Skeletal muscle satellite cell (primary cell): ENCODE measurements around the gene DEFB113. TPM values are rescaled to one million over a fixed set of nuclear protein-coding genes. Genes with fewer than 3 reads are reported as not detected.

Experiments
- H3K27me3 ChIP-seq: 2 replicates; pipeline ENCODE4 v1.7.0; 2013; ENCODE audit warnings: low read length; ENCODE audit not compliant: control insufficient read depth, insufficient read depth
- H3K36me3 ChIP-seq: 2 replicates; pipeline ENCODE4 v1.7.0; 2013; ENCODE audit warnings: mild to moderate bottlenecking, control low read depth, low read length; ENCODE audit not compliant: insufficient read depth
- H3K4me1 ChIP-seq: 2 replicates; pipeline ENCODE4 v1.7.0; 2013; ENCODE audit warnings: low read length; ENCODE audit not compliant: control insufficient read depth, insufficient read depth
- H3K4me2 ChIP-seq: 2 replicates; pipeline ENCODE4 v1.7.0; 2013; ENCODE audit warnings: mild to moderate bottlenecking, low read length
- H3K4me3 ChIP-seq: 2 replicates; pipeline ENCODE4 v1.7.0; 2013; ENCODE audit warnings: low read length
- H3K9ac ChIP-seq: 2 replicates; pipeline ENCODE4 v1.7.0; 2013; ENCODE audit warnings: mild to moderate bottlenecking, low read depth, low read length, moderate library complexity
- H3K9me3 ChIP-seq: replicated peaks from 2 replicates; pipeline ENCODE4 v1.7.0; 2013; ENCODE audit warnings: mild to moderate bottlenecking, control low read depth, low read length
- total RNA-seq: library from RNA; depleted of rRNA; stranded (reverse); fragments of >200 nt; gene quantifications from 2 replicates; pipeline ENCODE4 v1.2.3, GENCODE V29; 2012; rRNA removed

DEFB113 gene
- total RNA-seq: not detected in 2 replicates

DNA sequence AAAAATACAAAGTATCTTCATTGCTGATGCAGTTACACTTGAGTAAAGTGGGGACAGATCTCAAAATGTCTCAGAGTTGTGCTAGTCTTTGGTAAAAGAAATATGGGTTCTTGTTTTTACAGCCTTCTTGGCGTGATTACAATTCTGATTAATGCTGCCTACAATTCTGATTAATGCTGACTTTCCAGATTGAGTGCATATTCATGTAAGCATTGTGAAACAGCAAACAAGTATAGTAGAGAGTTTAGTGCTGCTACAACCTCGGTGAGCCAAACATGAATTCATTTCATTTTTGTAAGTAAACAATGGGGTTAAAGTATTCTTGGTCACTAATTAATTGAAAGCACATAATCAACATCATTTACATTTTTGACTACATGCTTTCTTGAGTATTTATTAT, at the start of gene DEFB113:
DEFB113 (minus strand) TSS at position 21 of the 400 bp plus-strand sequence; CDS start at position 21, 0 bp downstream.
- no peaks in the 10 kb centered on the region for H3K27me3 ChIP-seq
- H3K36me3 ChIP-seq: no peaks in the 10 kb centered on the region
- H3K4me1 ChIP-seq: no peaks in the 10 kb centered on the region
- H3K4me3 ChIP-seq: no peak within 1 kb of the TSS
- H3K4me2 ChIP-seq: no peak within 1 kb of the TSS
- H3K9ac ChIP-seq: no peak within 1 kb of the TSS
- H3K9me3 ChIP-seq: no peaks in the 10 kb centered on the region

- H3K4me1 ChIP-seq: peaks cover 9% of the 10 kb centered on the region
- no peaks in the 10 kb centered on the region for H3K9me3 ChIP-seq
- H3K27me3 ChIP-seq: no peaks in the 10 kb centered on the region
- no peak overlapping the region for H3K4me3 ChIP-seq
- no peak overlapping the region for H3K9ac ChIP-seq
- no peak overlapping the region for H3K4me2 ChIP-seq
- no peaks in the 10 kb centered on the region for H3K36me3 ChIP-seq
Measured at GRCh38 chr6:50007819-50008218, 38.4 kb upstream of the DEFB113 start.

DNA sequence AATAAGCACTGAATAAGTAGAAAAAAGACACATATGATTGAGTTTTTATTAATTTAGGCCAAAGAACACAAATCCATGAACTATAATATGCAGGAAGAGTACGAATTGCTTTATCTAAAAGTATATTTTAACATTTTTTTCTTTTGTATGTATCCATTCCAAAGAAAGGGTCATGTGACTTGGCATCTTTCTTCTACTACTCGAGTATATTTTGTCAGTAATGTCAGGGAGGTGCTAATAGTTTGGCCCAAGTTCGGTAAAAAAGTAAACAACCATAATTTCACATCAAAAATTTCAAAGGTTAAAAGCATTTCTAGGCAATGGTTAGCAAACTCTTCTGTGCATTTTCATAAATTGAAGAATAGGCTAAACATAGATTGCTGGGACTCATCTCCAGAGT, 33.7 kb upstream of the DEFB113 start:
- H3K4me1 ChIP-seq: peaks cover 8% of the 10 kb centered on the region
- H3K36me3 ChIP-seq: no peaks in the 10 kb centered on the region
- no peak overlapping the region for H3K9ac ChIP-seq
- no peaks in the 10 kb centered on the region for H3K9me3 ChIP-seq
- H3K27me3 ChIP-seq: no peaks in the 10 kb centered on the region
- no peak overlapping the region for H3K4me2 ChIP-seq
- H3K4me3 ChIP-seq: no peak overlapping the region

DNA sequence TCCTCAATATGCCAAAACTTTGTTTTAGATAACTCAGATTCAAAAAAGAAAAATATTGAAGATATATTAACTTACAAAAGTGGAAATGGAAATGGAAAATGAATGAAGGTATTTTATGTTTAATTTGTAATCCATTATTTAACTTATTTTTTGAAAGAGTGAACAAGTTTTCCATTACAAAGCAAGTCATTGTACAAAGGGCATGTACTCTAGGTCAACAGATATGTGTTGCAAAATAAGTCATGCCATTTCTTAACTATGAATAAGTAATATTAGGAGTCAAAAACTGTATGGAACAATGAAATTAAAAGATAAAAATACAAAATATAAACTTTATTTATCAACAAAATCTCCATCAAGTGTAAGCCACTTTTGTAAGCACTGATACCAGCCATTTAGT, 25.9 kb upstream of the DEFB113 start:
- H3K4me1 ChIP-seq: no peaks in the 10 kb centered on the region
- no peaks in the 10 kb centered on the region for H3K9me3 ChIP-seq
- H3K36me3 ChIP-seq: no peaks in the 10 kb centered on the region
- H3K4me3 ChIP-seq: no peak overlapping the region
- no peaks in the 10 kb centered on the region for H3K27me3 ChIP-seq
- no peak overlapping the region for H3K9ac ChIP-seq
- no peak overlapping the region for H3K4me2 ChIP-seq

DNA sequence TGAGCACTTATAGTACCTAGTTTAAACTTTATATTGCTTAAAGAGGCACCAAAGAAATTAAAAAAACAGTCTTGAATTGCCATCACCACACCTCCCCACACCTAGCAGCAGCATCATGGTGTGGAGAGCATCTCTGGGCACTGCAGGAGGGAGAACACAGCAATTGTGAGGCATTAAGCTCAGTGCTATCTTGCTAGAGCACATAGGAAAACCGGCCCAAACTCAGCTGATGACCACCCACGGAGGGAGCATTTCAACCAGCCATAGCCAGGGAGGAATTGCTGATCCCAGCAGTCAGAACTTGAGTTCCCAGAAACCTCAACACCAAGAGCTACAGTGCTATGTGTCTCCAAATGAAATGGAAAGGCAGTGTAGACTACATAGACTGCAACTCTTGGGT, 19.5 kb upstream of the DEFB113 start:
- H3K36me3 ChIP-seq: no peaks in the 10 kb centered on the region
- H3K9me3 ChIP-seq: no peaks in the 10 kb centered on the region
- H3K27me3 ChIP-seq: no peaks in the 10 kb centered on the region
- H3K9ac ChIP-seq: no peak overlapping the region
- no peaks in the 10 kb centered on the region for H3K4me1 ChIP-seq
- no peak overlapping the region for H3K4me3 ChIP-seq
- no peak overlapping the region for H3K4me2 ChIP-seq

DNA sequence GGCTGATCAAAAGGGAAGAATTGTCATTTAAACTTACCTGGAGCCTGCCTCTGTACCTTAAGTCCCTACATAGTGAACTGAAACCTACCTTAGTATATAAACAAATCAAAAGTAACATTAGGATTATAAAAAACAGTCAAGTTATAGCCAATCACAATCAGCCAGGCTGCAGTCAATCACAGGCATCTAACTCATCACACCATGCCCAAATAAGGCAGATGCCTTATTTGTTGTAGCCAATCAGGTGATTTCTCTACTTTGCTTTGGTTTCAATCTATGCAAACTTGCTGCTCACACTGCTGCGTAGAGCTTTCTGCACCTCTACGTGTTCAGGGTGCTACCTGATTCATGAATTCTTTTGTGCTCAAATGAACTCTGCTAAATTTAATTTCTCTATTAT, 18.3 kb upstream of the DEFB113 start:
- Histone ChIP-seq H3K27me3 (no peaks in the 10 kb centered on the region), H3K4me3 (no peak overlapping the region), H3K4me1 (no peaks in the 10 kb centered on the region), H3K36me3 (no peaks in the 10 kb centered on the region), H3K9ac (no peak overlapping the region), H3K9me3 (no peaks in the 10 kb centered on the region), H3K4me2 (no peak overlapping the region)

GRCh38 chr6:49986551-49986950, 17.1 kb upstream of the DEFB113 start:
- Histone ChIP-seq H3K9me3 (no peaks in the 10 kb centered on the region), H3K27me3 (no peaks in the 10 kb centered on the region), H3K4me3 (no peak overlapping the region), H3K36me3 (no peaks in the 10 kb centered on the region), H3K4me2 (no peak overlapping the region), H3K4me1 (no peaks in the 10 kb centered on the region), H3K9ac (no peak overlapping the region)

- Histone ChIP-seq H3K4me1 (peaks cover 7% of the 10 kb centered on the region), H3K36me3 (no peaks in the 10 kb centered on the region), H3K27me3 (no peaks in the 10 kb centered on the region), H3K9ac (no peak overlapping the region), H3K9me3 (no peaks in the 10 kb centered on the region), H3K4me3 (no peak overlapping the region), H3K4me2 (no peak overlapping the region)
Measured at GRCh38 chr6:49982046-49982445, 12.6 kb upstream of the DEFB113 start.

DNA sequence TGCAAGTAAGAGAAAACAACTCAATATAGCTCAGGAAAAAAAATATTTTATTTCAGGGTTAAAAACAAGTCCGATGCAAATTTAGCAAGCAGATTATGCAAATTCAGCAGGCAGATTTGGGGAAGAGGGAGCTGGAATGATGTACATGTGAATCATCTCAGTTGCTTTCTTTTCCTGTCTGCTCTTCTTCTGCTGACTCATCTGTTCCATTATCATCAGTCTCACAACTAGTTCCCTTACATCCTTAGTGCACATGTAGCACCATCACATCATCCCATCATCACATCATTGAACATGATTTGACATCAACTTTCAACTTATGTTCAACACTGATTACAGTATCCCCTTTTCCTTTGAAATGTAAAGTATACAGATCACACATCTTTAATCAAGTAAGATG, 11.5 kb upstream of the DEFB113 start:
- Histone ChIP-seq H3K9ac (no peak overlapping the region), H3K4me1 (peaks cover 7% of the 10 kb centered on the region), H3K4me3 (no peak overlapping the region), H3K36me3 (no peaks in the 10 kb centered on the region), H3K4me2 (no peak overlapping the region), H3K27me3 (no peaks in the 10 kb centered on the region), H3K9me3 (no peaks in the 10 kb centered on the region)

DNA sequence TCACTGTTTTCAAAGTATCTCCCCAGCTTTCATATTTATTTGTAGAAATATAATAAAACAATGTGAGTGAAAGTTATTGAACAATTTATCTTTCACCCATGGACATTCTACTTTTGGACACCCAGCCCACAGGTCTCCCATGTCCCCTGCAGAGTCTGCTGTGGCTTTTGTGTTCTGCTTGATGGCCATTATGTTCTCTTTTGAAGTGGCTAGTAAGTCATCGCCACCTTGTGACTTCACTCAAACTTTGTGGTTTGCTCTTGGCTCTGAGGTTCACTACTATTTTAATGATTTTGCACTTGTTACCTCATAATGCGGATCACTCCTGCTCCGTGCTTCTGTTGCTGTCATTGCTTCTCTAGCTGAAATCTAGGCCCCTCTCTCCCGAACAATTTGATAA, 10.2 kb upstream of the DEFB113 start:
- peaks cover 7% of the 10 kb centered on the region for H3K4me1 ChIP-seq
- no peak overlapping the region for H3K9ac ChIP-seq
- no peaks in the 10 kb centered on the region for H3K27me3 ChIP-seq
- no peaks in the 10 kb centered on the region for H3K36me3 ChIP-seq
- no peak overlapping the region for H3K4me2 ChIP-seq
- no peaks in the 10 kb centered on the region for H3K9me3 ChIP-seq
- H3K4me3 ChIP-seq: no peak overlapping the region

DNA sequence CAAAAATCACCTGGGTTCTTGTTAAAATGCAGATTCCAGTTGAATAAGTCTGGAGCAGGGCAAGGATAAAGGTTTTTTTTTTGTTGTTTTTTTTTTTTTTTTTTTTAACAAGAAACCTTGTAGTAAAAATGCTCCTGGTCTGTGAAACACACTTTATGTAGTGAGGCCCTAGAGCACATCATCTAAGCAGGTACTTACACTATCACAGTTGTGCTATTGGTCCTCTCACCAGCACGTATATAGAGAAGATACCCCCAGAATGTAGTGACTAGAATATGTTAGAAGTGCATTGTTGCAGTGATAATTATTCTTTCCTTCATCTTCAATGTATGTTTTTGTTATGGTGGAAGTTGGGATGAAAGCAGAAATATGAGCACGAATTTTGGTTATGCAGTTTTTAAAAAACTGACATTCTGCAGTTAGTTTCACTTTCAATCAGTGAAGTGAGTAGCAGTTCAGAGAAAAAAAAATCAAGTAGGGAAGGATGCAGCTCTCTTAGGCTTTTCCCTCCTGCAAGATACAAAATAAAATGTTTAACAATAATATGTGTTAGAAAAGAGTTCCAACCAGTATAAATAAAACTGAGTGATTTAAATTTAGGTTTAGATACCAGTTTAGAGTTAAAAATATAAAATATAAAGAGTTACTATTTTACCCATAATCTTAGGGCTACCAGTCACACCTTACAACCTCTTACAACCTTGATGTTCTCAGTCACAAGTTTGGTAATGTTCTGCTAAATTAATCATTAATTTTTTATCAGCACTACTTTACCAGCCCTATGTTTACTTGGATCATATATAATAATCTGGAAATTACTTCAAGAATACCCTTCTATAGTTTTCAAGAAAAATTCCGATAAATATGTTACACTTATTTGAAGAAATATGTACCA, 9.2 kb upstream of the DEFB113 start:
- Histone ChIP-seq H3K4me3 (peak overlapping the region; percentile 28), H3K9ac (no peak overlapping the region), H3K9me3 (no peaks in the 10 kb centered on the region), H3K36me3 (no peaks in the 10 kb centered on the region), H3K4me1 (peaks cover 7% of the 10 kb centered on the region), H3K4me2 (peak overlapping the region; percentile 53), H3K27me3 (no peaks in the 10 kb centered on the region)

- no peaks in the 10 kb centered on the region for H3K4me1 ChIP-seq
- H3K9ac ChIP-seq: no peak overlapping the region
- H3K27me3 ChIP-seq: no peaks in the 10 kb centered on the region
- H3K36me3 ChIP-seq: no peaks in the 10 kb centered on the region
- H3K4me2 ChIP-seq: no peak overlapping the region
- H3K9me3 ChIP-seq: no peaks in the 10 kb centered on the region
- H3K4me3 ChIP-seq: no peak overlapping the region
Measured at GRCh38 chr6:49966823-49967222, 2.6 kb downstream of the DEFB113 start.
